ENCODE measurements around the gene THAP7. TPM values are rescaled to one million over a fixed set of nuclear protein-coding genes. Genes with fewer than 3 reads are reported as not detected.
A peak's percentile ranks its signal among the peaks of the same experiment; 100 is the strongest.

THAP7 gene
- total RNA-seq, 1 experiment from 2014 or later, result 24.9 TPM

- H3K4me3 Mint-ChIP-seq (ENCODE audit: unreplicated experiment), result peak overlapping the region; percentile 88
- POLR2A ChIA-PET, result interaction anchor here (0.9 to 2.8 kb wide), 6 partner anchors 16 to 79 kb away, joined by 3 to 15 read pairs (median 6); no protein-coding TSS in a partner anchor
- H3K27me3 Mint-ChIP-seq (ENCODE audit: insufficient read depth, unreplicated experiment), result no peaks in the 10 kb centered on the region
- BruUV-seq (replicated peaks), result no TSS peak
- H3K4me1 Mint-ChIP-seq (ENCODE audit: insufficient read depth, unreplicated experiment), result peaks cover 8% of the 10 kb centered on the region
- CTCF ChIA-PET, result interaction anchor here (0.7 to 1.6 kb wide), 2 partner anchors 22 to 97 kb away, joined by 3 to 9 read pairs; no protein-coding TSS in a partner anchor
- intact Hi-C loops (cut with micrococcal nuclease), result no loop called here
- no peak for DNase-seq (ENCODE audit: unreplicated experiment)
- H3K36me3 Mint-ChIP-seq (ENCODE audit: insufficient read depth, unreplicated experiment), result peaks cover 24% of the 10 kb centered on the region
- TF ChIP-seq CTCF (IDR thresholded peaks at IDR 0.05; ENCODE audit: unreplicated experiment), result no peak
- peak overlapping the region; percentile 37 for H3K27ac Mint-ChIP-seq (ENCODE audit: low read depth, unreplicated experiment)
- H3K9me3 Mint-ChIP-seq (ENCODE audit: unreplicated experiment), result peaks cover 8% of the 10 kb centered on the region
Observed at GRCh38 chr22:20983081-20983771, 18.7 kb downstream of the THAP7 start.

- H3K27me3 Mint-ChIP-seq (ENCODE audit: insufficient read depth, unreplicated experiment), result no peaks in the 10 kb centered on the region
- peaks cover 24% of the 10 kb centered on the region for H3K36me3 Mint-ChIP-seq (ENCODE audit: insufficient read depth, unreplicated experiment)
- ChIA-PET POLR2A (interaction anchor here (0.5 to 3.4 kb wide), 22 partner anchors 11 to 691 kb away, joined by 3 to 24 read pairs (median 4); partner anchors contain the start of gene THAP7), CTCF (interaction anchor here (0.6 to 1.6 kb wide), 12 partner anchors 14 to 1801 kb away, joined by 3 to 9 read pairs (median 3); partner anchors contain the start of gene AIFM3)
- TSS peak; percentile 36 for BruUV-seq (replicated peaks)
- TF ChIP-seq CTCF (IDR thresholded peaks at IDR 0.05; ENCODE audit: unreplicated experiment), result no peak
- DNase-seq (ENCODE audit: unreplicated experiment), result no peak
- H3K9me3 Mint-ChIP-seq (ENCODE audit: unreplicated experiment), result peaks cover 8% of the 10 kb centered on the region
- peaks cover 8% of the 10 kb centered on the region for H3K4me1 Mint-ChIP-seq (ENCODE audit: insufficient read depth, unreplicated experiment)
- intact Hi-C loops (cut with micrococcal nuclease), result no loop called here
- H3K4me3 Mint-ChIP-seq (ENCODE audit: unreplicated experiment), result peak overlapping the region; percentile 88
- peak overlapping the region; percentile 37 for H3K27ac Mint-ChIP-seq (ENCODE audit: low read depth, unreplicated experiment)
Observed at GRCh38 chr22:20982563-20982882, 19.4 kb downstream of the THAP7 start.

- intact Hi-C loops (cut with micrococcal nuclease), result no loop called here
- peak within 1 kb of the TSS; percentile 88 for H3K4me3 Mint-ChIP-seq (ENCODE audit: unreplicated experiment)
- CTCF ChIA-PET, result interaction anchor here (0.6 to 1.6 kb wide), 15 partner anchors 14 to 1802 kb away, joined by 3 to 9 read pairs (median 3); partner anchors contain the start of gene AIFM3
- H3K36me3 Mint-ChIP-seq (ENCODE audit: insufficient read depth, unreplicated experiment), result peaks cover 24% of the 10 kb centered on the region
- peaks cover 8% of the 10 kb centered on the region for H3K4me1 Mint-ChIP-seq (ENCODE audit: insufficient read depth, unreplicated experiment)
- DNase-seq (ENCODE audit: unreplicated experiment), result peak; percentile 79
- POLR2A ChIA-PET, result interaction anchor here (0.5 to 3.4 kb wide), 25 partner anchors 10 to 744 kb away, joined by 3 to 24 read pairs (median 4); partner anchors contain the start of genes CRKL and THAP7
- no TSS peak for BruUV-seq (replicated peaks)
- H3K27ac Mint-ChIP-seq (ENCODE audit: low read depth, unreplicated experiment), result peak within 1 kb of the TSS; percentile 37
- peak; percentile 29 for TF ChIP-seq CTCF (IDR thresholded peaks at IDR 0.05; ENCODE audit: unreplicated experiment)
- H3K9me3 Mint-ChIP-seq (ENCODE audit: unreplicated experiment), result peaks cover 8% of the 10 kb centered on the region
- no peaks in the 10 kb centered on the region for H3K27me3 Mint-ChIP-seq (ENCODE audit: insufficient read depth, unreplicated experiment)
Observed at GRCh38 chr22:20981787-20982562, 19.9 kb downstream of the THAP7 start, which contains the start of gene LZTR1. LZTR1 (plus strand) TSS chr22:20982297; CDS start chr22:20982372, 75 bp downstream.
